HG03066 (cell line): ENCODE results near the gene MYO5A.
"Not testable (repeated sequence)": the region's sequence is repeated elsewhere in the genome, so short reads cannot be mapped to it uniquely, and the experiment has no call there.

Experiments used
- ATAC-seq: cut with Tn5 transposase; IDR thresholded peaks from one replicate; pipeline ENCODE4 v1.9.1; 2021; ENCODE audit warnings: low read depth; ENCODE audit not compliant: unreplicated experiment

The MYO5A gene

DNA sequence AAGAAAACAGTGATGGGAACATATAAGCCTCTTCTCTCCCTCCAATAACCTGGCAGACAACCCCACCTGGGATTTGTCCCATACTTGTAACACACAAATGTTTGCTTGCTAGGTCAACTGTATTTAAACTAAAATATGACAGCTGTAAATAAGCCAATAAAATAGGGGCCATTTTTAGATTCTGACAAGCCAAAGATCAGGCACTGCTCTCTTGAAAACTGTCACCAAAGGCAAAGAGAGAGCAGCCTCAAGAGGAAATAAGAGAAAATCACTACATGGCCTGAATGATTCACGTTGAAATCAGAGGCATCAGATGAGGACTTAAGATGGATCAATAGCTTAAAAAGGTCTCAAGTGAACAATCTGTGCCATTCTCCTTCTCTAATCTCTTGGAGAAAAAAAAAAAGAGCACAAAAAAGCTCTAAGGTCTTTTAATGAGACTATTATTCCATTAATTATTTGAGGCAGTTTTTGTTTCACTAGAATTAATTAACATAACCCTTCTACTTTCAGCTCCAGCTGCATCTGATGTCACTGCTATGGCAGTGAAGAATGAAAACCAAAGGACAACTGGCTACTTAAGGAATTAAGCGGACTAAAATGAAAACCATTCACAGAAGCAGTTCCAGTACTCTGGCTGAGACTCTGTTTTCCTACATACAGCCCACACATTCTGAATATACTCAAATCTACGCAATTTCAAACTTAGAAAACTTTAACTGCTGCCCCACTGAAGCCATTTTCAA lies 19.0 kb downstream of the MYO5A start:
- ATAC-seq = no peak

DNA sequence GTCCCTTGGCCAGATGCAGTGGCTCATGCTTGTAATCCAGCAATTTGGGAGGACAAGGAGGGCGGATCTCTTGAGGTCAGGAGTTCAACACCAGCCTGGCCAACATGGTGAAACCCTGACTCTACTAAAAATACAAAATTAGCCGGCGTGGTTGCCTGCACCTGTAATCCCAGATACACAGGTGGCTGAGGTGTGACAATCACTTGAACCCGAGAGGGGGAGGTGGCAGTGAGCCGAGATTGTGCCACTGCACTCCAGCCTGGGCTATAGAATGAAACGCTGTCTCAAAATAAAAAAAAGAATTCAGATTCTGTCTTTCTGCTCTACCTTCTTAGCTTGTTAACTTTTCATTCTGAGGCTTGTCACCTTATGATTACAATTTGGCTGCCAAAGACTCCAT lies 22.1 kb downstream of the MYO5A start:
- no peak for ATAC-seq

DNA sequence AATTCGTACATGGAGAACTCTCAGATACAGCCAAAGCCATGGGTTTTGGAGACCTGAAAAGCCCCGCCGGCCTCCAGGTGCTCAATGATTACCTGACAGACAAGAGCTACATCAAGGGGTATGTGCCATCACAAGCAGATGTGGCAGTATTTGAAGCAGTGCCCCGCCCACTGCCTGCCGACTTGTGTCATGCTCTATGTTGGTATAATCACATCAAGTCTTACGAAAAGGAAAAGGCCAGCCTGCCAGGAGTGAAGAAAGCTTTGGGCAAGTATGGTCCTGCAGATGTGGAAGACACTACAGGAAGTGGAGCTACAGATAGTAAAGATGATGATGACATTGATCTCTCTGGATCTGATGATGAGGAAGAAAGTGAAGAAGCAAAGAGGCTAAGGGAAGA lies 23.5 kb downstream of the MYO5A start:
- ATAC-seq = no peak

DNA sequence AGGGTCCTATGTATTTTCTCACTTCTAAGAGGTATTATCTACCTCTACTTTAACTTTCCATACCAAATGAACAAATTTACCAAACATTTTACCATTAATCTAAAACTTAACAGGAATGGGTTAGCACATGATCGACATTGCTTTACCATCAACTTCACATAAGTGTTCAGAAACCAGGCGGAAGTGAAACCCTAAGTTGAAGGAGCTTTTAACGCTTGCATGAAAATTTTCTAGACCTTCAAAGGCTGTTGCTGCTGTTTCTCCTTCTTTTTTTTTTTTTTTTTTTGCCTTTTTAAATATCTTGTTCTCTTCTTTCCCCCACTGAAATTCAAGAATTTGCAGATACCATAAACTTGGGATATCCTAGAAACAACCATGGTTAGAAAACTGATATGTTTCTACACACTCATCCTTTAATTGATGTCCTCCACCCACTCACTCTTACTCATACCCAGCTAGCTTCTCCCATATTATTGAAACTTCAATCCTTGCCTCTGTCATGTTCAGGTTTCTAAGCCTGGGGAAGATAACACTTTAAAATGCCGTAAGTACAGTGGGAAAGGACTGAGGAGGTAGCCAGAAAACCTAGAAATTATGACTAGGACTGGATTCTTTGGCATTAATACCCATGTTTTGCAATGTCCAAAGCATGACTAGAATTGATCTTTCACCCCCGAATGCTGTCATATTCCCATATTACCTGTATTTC lies 24.7 kb downstream of the MYO5A start:
- ATAC-seq = no peak

DNA sequence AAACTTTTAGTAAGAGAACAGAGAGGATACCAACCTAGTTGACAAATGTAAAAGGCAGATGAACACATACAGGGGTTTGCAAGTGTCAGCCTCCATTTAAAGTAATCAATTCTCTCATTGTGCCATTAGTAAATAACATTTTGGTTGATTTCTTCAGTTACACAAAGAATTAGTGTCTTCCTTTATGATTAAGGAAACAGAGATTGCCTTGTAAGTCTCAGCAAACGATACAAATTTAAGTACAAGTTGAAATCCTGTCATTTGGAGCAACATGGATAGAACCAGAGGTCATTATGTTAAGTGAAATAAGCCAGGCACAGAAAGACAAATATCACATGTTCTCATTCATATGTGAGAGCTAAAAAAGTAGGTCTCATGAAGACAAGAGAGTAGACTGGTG lies 26.1 kb downstream of the MYO5A start:
- no peak for ATAC-seq

DNA sequence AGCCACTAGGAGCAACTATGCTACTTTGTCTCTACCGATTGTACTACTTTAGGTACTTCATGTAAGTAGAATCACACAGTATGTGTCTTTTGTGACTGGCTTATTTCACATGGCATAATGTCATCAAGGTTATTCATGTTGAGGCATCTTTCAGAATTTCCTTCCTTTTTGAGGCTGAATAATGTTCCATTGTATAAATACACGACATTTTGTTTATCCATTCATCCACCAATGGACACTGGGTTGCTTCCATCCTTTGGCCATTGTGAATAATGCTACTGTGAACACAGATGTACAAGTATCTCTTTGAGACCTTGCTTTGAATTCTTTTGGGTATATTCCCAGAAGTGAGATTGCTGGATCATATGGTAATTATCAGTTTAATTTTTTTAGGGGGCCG lies 29.2 kb downstream of the MYO5A start:
- ATAC-seq = no peak

DNA sequence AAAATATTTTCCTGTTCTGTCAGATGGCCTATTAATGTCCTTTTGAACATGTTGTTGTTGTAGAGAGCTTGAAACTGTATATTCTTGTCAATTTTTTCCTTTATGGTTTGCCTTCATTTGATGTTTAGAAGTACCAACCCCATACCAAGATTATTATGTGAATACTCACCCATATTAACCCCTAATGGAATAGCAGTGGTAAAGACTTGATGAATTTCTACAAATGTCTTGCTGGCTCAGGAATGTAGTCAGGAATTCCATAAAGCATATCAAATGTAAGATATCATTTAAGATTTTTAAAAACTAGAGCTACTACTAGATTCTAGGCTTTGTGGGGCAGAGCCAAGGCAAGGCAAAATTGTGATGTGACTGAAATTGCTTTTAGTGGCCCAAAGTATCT lies 30.0 kb downstream of the MYO5A start:
- ATAC-seq = no peak

DNA sequence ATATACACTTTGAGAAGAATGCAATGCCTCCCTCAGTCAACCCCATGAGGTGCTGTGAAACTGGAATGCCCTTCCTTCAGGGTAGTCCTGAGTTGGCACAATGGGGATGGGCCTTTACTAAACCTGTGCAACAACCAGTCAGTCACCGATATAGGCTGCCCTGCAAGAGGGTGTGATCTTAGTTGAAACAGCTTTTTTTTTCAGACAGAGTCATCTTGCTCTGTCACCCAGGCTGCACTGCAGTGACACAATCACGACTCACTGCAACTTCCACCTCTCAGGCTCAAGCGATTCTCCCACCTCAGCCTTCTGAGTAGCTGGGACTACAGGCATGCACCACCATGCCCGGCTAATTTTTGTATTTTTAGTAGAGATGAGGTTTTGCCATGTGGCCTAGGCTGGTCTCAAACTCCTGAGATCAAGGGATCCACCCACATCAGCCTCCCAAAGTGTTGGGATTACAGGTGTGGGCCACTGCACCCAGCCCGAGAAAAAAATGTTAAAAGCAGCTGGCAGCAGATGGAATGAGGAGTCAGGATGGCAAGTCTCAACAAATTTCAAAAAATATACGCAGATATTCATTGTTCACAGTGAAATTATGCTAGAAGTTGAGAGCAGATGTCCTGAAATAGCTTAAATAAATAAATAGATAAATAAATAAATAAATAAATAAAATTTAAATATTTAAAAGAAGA lies 31.8 kb downstream of the MYO5A start:
- ATAC-seq = no peak

DNA sequence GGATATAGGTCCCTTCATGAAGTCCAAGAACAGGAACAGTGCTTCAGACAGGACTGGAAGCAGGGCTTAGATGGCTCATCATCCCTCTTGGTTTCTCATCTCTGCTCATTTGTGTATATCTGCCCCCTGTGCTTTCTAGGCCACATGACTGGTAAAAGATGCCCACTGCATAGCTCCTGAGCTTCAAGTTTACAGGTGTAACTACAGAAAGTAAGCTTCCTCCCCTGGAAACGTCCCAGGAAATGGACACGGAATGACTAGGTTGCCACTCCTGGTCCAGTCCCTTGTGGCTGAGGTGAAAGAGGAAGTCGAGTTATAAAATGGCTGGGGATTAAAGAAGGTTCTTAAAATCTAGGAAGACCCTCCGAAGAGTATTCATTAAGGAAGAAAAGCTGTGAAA lies 32.5 kb downstream of the MYO5A start:
- no peak for ATAC-seq

DNA sequence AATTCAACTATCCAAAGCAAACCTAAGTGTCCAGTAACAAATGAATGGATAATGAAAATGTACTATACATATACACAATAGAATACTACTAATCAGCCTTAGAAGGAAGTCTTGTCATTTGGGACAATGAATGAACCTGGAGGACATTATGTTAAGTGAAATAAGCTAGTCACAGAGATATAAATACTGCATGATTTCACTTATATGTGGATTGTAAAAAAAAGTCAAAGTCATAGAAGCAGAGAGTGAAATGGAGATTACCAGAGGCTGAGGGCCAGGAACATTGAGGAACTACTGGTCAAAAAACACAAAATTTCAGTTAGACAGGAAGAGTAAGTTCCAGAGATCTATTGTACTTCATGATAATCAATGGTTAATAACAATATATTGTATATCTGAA lies 33.6 kb downstream of the MYO5A start:
- no peak for ATAC-seq

DNA sequence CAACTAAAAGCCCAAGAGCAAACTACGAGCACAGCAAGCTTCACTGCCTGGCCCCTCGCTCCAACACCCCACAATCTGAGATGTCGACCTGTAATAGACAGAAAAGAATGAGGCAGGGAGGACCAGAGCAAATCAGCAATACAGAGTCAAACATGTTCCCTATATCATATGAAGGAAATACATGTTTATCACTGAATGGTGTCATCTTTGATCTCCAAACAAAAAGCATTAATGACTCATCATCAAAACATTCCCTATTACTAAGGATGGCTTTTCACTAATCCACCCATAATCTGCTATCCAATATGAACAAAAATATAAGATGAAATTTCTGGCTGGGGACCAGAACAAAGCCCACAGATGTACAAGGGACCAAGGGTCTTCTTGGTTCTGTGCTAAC lies 34.7 kb downstream of the MYO5A start:
- no peak for ATAC-seq

DNA sequence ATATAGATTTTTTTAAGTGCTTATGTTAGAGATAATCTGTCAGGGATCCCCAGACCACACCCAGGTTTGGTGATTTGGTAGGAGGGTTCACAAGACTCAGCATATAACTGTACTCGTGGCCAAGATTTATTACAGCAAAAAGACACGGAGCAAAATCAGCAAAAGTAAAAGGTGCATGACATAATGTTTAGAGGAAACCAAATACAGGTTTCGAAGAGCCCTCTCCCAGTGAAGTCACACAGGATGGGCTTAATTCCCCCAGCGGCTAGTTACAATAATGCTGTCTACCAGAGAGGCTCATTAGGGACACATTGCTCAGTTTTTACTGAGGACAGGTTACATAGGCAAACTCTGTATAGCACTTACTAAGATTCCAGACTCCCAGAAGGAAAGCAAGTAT lies 36.5 kb downstream of the MYO5A start:
- ATAC-seq = no peak

DNA sequence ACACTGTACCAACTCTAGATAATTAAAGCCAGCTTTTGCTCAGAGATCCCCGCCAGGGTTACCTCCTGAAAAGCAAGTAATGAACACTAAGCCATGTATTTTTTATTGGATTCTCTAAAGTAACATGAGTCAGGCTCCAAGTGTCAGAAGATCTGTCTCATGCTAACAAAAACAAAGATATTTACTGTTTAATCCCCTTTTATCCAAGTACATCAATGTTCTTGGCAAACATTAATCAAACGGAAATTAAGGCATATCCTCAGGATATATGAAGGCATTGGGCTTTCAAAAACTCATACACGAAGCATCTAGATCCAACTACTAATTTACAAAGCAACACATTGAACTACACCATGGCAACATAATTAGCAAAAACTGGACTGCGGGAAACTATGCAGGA lies 37.2 kb downstream of the MYO5A start:
- no peak for ATAC-seq

DNA sequence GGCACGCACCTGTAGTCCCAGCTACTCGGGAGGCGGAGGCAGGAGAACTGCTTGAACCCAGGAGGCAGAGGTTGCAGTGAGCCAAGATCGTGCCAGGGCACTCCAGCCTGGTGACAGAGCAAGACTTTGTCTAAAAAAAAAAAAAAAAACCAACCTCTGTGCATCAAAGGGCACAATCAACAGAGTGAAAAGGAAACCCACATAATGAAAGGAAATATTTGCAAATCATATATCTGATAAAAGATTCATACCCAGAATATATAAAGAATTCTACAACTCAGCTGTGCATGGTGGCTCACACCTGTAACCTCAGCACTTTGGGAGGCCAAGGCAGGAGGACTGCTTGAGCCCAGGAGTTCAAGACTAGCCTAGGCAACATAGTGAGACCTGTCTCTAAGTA lies 39.2 kb downstream of the MYO5A start:
- ATAC-seq = not testable (repeated sequence)

DNA sequence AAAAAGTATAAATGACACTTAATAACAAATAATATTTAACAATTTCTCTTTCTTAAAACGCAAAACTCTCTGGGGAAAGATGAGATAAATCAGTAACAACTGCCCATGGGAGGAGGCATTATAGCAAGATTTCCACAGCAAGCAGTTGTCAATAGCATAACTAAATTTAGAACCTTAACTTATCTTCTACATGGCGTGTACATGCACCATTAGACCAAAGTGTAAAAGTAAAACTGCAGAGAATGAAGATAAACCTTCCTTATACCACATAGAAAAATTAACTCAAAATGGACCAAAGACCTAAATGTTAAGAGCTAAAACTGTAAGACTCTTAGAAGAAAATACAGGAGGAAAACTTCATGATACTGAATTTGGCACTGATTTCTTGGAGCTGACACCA lies 39.9 kb downstream of the MYO5A start:
- ATAC-seq = no peak

DNA sequence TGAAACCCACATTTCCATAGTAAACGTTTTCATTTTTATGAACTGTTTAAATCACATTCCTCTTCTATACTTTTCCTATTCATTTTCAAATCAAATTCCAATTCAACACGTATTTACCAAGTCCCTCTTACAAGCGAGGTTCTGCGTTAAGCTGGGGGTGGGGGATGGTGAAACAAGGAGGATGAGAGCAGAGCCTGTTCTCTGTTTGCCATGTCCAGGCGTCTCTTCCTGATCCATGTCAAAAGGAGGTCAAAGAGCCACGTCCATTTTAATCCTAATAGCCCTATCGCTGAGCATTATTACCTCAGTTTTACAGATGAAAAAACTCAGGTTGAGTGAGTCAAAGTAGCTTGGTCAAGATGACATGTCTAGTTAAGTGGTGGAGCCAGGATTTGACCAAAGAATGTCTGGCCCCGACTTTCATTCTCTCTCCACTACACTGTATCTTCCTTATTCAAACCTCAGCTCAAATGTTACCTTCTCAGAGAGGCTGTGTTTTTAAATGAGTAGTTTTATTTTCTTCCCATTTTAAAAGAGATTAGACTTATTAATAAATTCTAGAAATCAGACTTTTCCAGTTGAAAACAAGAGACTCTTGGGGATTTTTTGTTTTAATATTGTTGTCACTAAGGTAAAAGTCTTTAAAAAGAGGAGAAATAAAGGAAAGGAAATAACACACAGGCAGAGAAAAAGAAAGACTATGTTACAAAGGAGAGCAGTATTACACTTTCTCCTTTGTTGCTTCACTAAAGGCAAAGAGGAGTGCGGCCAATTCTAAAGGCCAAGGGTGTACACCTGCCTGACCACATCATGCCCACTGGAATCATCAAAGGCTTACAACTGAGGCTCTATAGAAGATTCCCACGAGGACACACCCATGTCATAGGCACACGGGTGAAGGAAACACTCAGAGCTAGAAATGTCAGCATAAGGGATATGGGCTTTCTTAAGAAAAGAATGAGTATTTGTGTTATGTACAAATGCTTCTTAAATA lies 42.4 kb downstream of the MYO5A start:
- no peak for ATAC-seq

DNA sequence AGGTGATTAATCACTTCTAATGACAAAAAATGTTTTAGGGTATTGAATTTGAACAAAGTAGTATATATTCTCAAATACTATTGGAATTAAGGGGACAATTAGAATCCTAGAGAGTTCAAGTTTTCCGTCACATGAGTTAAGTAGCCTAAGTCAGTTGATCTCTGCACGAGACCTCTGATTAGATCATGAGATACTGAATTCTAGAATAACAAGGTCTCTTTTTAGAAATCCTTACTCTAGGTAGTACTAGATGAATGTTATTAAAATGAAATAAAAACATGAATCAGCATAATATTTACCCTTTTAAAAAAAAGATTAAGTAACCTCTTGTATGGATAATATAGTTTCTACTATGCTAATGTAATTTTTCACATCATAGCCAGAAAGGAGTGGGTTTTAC lies 43.4 kb downstream of the MYO5A start:
- ATAC-seq = no peak

DNA sequence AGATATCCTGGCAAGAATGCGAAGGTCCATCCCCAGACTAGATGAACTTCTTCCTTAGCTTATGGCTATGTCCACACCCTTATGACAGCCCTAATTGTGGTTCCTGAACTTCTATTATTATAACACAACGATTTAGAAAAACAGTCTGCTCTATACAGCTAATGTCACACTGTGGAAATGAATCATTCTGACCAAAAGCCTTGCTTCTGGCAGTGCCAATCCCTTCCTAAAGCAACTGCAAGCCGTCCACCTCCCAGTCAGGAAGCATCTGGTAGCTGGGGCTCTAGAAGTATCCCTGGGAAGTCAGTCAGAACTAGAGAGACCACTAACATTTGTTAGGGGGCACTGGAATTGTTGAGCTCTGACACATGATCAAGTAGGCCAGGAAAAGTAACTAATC lies 45.0 kb downstream of the MYO5A start:
- no peak for ATAC-seq

DNA sequence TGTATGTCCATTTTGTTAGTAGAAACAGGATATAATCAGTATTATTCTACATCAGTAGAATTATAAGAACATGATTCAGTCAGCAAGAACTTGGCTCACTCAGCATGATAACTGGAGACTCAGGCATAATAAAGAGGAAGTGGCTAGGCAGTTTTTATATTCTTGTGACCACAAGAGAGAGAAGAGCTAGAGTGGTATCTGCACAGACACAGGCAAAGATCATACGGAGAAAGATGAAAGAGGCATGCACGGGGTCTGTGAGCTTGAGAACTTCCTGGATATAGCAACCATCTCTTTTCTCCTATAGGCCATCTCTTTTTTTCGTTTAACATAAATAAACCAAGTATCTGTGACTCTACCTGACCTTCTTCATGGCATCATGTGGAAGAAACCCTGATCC lies 46.8 kb downstream of the MYO5A start:
- peak; percentile 99 for ATAC-seq

DNA sequence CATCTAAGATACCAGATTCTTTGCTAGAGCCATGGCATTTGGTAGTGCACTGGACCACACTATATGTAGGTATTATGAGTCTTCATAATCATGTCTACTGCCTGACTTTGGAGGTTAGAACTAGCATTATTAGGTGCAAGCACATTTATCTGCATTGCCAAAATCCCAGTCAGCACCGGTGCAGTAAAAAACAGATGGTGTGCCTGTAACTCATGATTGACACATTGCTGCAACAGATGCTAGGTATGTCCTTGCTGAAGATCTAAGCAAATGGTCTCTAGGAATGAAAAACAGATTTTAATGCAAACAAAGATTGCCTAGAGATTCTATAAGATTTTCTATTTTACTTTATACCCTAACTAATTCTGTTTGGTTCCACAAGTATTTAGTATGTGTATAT lies 47.7 kb downstream of the MYO5A start:
- no peak for ATAC-seq

DNA sequence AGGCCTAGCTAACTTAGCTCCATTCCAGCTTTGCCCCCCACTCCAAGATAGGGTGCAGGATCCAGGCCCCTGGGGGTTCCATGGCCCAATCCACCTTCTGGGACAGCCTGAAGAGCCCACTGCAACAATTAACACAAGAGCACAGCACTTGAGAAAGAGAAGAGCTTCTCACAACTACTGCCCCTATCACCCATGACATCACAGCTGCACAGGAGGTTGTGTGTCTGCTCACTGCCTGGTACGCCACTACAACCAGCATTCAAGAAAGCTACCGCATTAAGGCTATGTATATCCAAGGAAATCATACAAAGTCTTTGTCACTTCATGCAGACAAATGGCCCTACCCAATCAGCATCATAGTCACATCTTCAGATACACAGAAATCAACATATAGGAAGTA lies 62.0 kb downstream of the MYO5A start:
- ATAC-seq = no peak
